SHP77 (cell line): ENCODE measurements around the gene SPTSSA.
"Not testable (repeated sequence)": the region's sequence is repeated elsewhere in the genome, so short reads cannot be mapped to it uniquely, and the experiment has no call there.

Source experiments
- DNase-seq, 2 experiments: peaks; one replicate each; lab custom pipeline; 2025; lab: John Stamatoyannopoulos, UW

The SPTSSA gene

GRCh38 chr14:34462132-34462893, at the start of gene SPTSSA:
Gene SPTSSA (minus strand): TSS chr14:34462240. CDS start chr14:34462207, 33 bp downstream.
- DNase-seq = peak; percentile 92 to 97

GRCh38 chr14:34507884-34508283, 45.8 kb upstream of the SPTSSA start:
- DNase-seq = no peak

DNA sequence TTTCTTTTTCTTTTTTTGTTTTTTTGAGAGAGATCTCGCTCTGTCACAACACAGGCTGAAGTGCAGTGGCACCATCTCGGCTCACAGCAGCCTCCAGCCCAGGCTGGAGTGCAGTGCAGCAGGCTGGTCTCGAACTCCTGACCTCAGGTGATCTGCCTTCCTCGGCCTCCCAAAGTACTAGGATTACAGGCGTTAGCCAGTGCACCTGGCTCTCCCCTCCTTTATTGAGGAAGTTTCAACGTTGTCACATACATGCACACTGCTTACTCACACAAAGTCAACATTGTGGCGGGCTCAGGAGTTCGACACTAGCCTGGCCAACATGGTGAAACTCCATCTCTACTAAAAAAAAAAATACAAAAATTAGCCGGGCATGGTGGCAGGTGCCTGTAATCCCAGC, 45.4 kb upstream of the SPTSSA start:
- DNase-seq = no peak

DNA sequence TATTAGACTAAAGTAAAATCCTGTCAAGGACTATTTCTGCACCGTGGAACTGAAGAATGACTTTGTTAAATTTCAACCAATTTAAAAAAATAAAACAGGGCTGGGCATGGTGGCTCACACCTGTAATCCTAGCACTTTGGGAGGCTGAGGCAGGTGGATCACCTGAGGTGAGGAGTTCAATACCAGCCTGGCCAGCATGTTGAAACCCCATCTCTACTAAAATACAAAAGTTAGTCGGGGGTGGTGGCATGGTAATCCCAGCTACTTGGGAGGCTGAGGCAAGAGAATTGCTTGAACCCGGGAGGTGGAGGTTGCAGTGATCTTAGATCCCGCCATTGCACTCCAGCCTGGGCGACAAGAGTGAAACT, 43.1 kb upstream of the SPTSSA start:
- DNase-seq = not testable (repeated sequence)

DNA sequence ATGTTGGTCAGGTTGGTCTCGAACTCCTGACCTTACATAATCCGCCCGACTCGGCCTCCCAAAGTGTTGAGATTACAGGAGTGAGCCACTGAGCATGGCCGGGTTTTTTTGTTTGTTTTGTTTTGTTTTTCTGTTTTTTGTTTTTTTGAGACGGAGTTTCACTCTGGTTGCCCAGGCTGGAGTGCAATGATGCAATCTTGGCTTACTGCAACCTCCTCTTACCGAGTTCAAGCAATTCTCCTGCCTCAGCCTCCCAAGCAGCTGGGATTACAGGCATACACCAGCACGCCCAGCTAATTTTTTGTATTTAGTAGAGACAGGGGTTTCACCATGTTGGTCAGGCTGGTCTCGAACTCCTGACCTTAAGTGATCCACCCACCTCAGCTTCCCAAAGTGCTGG, 42.0 kb upstream of the SPTSSA start:
- not testable (repeated sequence) for DNase-seq

DNA sequence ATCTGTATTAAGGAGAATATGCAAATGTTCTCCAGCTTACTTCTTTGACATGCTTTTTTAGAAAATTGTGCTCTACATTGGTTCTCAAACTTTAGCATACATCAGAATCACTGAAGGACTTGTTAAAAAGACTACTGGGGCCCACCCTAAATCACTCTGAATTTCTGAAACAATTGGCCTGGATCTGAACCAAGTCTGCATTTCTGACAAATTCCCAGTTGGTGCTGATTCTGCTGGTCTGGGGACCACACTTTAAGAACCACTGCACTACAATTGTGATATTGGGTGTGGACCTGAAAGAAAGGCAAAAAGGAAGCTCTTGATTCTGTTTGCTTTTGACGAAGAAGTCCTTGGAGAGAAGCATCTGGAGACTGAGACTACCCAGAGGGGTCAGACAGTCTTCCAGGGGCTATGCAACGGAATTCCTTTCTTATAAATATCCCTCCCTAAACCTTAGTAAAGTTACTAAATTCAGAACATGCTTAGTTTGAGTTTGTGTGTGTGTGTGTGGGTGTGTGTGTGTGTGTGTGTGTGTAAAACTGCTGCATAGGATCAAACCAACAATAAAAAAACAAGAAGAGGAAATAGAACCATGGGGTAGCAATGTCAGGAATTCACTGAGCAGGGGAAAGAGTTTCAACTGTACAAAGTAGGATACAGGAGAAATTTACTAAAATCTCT, 40.6 kb upstream of the SPTSSA start:
- DNase-seq = no peak

DNA sequence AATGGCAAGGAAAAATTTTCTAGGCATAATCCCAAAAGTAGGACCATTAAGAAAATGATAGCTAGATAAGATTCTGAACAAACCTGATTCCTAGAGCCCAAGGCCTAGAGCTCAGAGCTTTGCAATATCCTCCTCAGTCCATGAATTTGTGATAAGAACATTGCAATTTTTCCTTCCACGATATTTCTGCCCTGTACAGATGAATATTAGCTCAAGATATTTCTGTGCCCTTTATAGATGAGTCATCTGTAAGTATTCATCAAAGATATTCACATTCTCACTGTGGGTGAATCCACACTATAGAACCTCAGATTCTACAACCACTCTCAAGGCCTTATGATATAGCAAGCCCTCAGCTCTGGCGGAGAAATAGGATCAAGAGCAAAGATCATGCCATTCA, 40.0 kb upstream of the SPTSSA start:
- no peak for DNase-seq

DNA sequence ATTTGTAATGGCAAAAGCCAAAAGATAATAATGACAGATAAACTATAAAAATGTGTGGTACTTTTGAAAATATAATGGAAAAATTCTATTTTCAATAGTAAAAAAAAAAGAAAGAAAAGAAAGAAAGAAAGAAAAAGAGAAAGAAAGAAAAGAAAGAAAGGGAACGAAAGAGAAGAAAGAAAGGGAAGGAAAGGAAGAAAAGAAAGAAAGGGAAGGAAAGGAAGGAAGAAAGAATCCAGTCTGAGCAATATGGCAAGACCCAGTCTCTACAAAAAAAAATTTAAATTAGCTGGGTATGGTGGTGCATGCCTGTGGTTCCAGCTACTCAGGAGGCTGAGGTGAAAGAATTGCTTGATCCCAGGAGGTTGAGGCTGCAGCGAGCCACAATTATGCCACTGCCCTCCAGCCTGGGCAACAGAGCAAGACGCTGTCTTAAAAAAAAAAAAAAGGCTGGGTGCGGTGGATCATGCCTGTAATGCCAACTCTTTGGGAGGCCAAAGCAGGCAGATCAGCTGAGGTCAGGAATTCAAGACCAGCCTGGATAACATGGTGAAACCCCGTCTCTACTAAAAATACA, 39.1 kb upstream of the SPTSSA start:
- DNase-seq = no peak

GRCh38 chr14:34498684-34499412, 36.8 kb upstream of the SPTSSA start:
- DNase-seq = peak; percentile 45 to 57

- DNase-seq = no peak
These were observed 34.9 kb upstream of the SPTSSA start for GRCh38 chr14:34496679-34497513.

- no peak for DNase-seq
These were observed 34.1 kb upstream of the SPTSSA start for GRCh38 chr14:34496007-34496678.

- no peak for DNase-seq
These were observed 27.3 kb upstream of the SPTSSA start for GRCh38 chr14:34489324-34489723.

- DNase-seq = no peak
These were observed 26.5 kb upstream of the SPTSSA start for GRCh38 chr14:34488528-34488927.

- DNase-seq = no peak
These were observed 22.7 kb upstream of the SPTSSA start for GRCh38 chr14:34484726-34485125.

DNA sequence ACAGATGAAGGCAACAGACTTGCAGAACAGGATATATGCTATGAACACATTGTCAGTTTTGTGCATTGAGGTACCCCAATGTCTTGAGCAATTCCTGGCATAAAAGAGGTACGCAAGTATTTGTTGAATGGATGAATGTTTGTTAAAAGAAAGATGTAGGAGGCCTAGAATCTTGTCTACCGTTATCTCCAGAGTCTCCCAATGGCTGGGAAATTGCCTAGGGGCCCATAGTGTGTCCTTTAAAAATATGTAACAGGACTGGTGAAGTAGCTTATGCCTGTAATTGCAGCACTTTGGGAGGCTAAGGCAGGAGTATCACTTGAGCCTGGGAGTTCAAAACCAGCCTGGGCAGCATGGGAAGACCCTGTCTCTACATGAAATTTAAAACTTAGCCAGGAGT, 20.4 kb upstream of the SPTSSA start:
- no peak for DNase-seq

DNA sequence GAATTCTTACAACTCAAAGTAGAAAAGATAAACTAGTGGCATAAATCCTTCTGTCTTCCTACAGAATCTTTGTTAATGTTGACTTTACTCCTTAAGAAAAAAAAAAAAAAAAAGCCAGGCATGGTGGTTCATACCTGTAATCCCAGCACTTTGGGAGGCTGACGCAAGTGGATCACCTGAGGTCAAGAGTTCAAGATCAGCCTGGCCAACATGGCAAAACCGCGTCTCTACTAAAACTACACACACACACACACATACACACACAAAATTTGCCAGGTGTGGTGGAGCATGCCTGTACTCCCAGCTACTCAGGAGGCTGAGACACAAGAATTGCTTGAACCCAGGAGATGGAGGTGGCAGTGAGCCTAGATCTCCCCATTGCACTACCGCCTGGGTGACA, 17.7 kb upstream of the SPTSSA start:
- DNase-seq = no peak

DNA sequence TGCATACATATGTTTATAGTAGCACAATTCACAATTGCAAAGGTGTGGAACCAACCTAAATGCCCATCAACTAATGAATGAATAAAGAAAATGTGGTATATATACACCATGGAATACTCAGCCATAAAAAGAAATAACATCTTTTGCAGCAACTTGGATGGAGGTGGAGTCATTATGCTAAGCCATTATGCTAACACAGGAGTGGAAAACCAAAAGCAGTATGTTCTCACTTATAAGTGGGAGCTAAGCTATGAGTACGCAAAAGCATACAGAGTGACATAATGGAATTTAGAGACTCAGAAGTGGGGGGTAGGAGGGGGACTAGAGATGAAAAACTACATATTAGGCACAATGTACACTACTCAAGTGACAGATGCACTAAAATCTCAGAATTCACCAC, 16.2 kb upstream of the SPTSSA start:
- DNase-seq = no peak

- DNase-seq = not testable (repeated sequence)
These were observed 14.0 kb upstream of the SPTSSA start for GRCh38 chr14:34476036-34476435.

GRCh38 chr14:34475163-34475562, 13.1 kb upstream of the SPTSSA start:
- DNase-seq = no peak

DNA sequence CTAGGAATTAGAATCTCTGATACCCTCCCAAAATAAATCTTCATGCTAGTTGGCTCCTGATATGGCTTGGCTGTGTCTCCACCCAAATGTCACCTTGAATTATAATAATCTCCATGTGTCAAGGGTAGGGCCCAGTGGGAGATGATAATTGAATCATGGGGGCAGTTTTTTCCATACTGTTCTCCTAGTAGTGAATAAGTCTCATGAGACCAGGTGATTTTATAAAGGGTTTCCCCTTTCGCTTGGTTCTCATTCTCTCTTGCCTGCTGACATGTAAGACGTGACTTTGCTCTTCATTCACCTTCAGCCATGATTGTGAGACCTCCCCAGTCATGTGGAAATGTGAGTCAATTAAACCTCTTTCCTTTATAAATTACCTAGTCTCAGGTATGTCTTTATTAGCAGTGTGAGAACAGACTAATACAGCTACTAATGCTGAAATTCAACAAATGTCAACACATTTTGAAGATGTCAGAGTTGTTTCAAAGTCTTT, 12.2 kb upstream of the SPTSSA start:
- no peak for DNase-seq

GRCh38 chr14:34472706-34473279, 10.8 kb upstream of the SPTSSA start:
- no peak for DNase-seq
